IMR-90 (cell line): Measurements from ENCODE around the gene TMEM263. TPM values are rescaled to one million over a fixed set of nuclear protein-coding genes. Genes with fewer than 3 reads are reported as not detected.

Experiments used
- ATAC-seq: fragments of 200-7000 bp; cut with Tn5 transposase; 2 replicates; pipeline ENCODE4 v1.9.1; 2020; ENCODE audit warnings: low read depth, mild to moderate bottlenecking, moderate library complexity
- BruUV-seq: library from RNA; stranded (reverse); fragments of 400-500 nt; replicated peaks from 2 replicates; lab custom pipeline; 2021; lab: Mats Ljungman, UMichigan
- CTCF ChIA-PET: fragments of 300-600 bp; formaldehyde crosslinking; extraction: SDS; loops from one replicate; lab custom pipeline; 2021; ENCODE audit warnings: antibody characterized with exemption; lab: Yijun Ruan, JAX
- POLR2A ChIA-PET: fragments of 300-600 bp; sonication (Branson Sonifier 250); formaldehyde crosslinking; loops from one replicate; lab custom pipeline; 2022; ENCODE audit warnings: antibody characterized with exemption; ENCODE audit not compliant: unreplicated experiment; lab: Charles Lee
- DNase-seq: peaks from one replicate; pipeline ENCODE4 v3.0.0; 2013
- H2AFZ ChIP-seq: replicated peaks from 2 replicates; pipeline ENCODE3; 2013; ENCODE audit warnings: low read length, mild to moderate bottlenecking; ENCODE audit not compliant: poor library complexity
- H2AK5ac ChIP-seq: 2 replicates; pipeline ENCODE4 v1.6.1; 2013; ENCODE audit warnings: low read depth, low read length, inconsistent platforms
- H2AK9ac ChIP-seq: replicated peaks from 2 replicates; pipeline ENCODE3; 2013; ENCODE audit warnings: mild to moderate bottlenecking, low read depth, low read length, moderate library complexity; ENCODE audit not compliant: poor library complexity
- H2BK120ac ChIP-seq: 2 replicates; pipeline ENCODE4 v1.6.1; 2013; ENCODE audit warnings: low read depth, low read length, inconsistent platforms
- H2BK15ac ChIP-seq: 3 replicates; pipeline ENCODE4 v1.6.1; 2013; ENCODE audit warnings: low read depth, low read length, inconsistent platforms
- H2BK20ac ChIP-seq: 2 replicates; pipeline ENCODE4 v1.6.1; 2013; ENCODE audit warnings: low read depth, mild to moderate bottlenecking, inconsistent platforms, low read length, moderate library complexity
- H2BK5ac ChIP-seq: 2 replicates; pipeline ENCODE4 v1.6.1; 2013; ENCODE audit warnings: mild to moderate bottlenecking, low read depth, low read length, inconsistent platforms; ENCODE audit not compliant: poor library complexity, severe bottlenecking
- H3K14ac ChIP-seq: replicated peaks from 2 replicates; pipeline ENCODE4 v1.6.1; 2013; ENCODE audit warnings: low read depth, low read length, inconsistent platforms
- H3K18ac ChIP-seq: 2 replicates; pipeline ENCODE4 v1.6.1; 2013; ENCODE audit warnings: low read depth, low read length, control low read depth
- H3K23ac ChIP-seq: 2 replicates; pipeline ENCODE4 v1.6.1; 2013; ENCODE audit warnings: low read depth, low read length, inconsistent platforms
- H3K27ac ChIP-seq: 2 replicates; pipeline ENCODE4 v1.5.1; 2013; ENCODE audit warnings: mild to moderate bottlenecking, control low read depth, low read length; ENCODE audit not compliant: insufficient read depth
- H3K27me3 ChIP-seq: 2 replicates; pipeline ENCODE4 v1.6.1; 2013; ENCODE audit warnings: low read length; ENCODE audit not compliant: control insufficient read depth, insufficient read depth
- H3K36me3 ChIP-seq: 2 replicates; pipeline ENCODE4 v1.6.1; 2013; ENCODE audit warnings: low read length, mixed read lengths; ENCODE audit not compliant: control insufficient read depth, insufficient read depth
- H3K4ac ChIP-seq: 2 replicates; pipeline ENCODE4 v1.6.1; 2013; ENCODE audit warnings: low read depth, low read length, inconsistent platforms
- H3K4me1 ChIP-seq: 2 replicates; pipeline ENCODE4 v1.6.1; 2013; ENCODE audit warnings: low read length, mixed read lengths; ENCODE audit not compliant: control insufficient read depth, insufficient read depth
- H3K4me2 ChIP-seq: 2 replicates; pipeline ENCODE4 v1.6.1; 2013; ENCODE audit warnings: low read depth, mild to moderate bottlenecking, control low read depth, low read length, moderate library complexity
- H3K4me3 ChIP-seq: 2 replicates; pipeline ENCODE4 v1.5.1; 2013; ENCODE audit warnings: low read depth, mild to moderate bottlenecking, control low read depth, low read length, moderate library complexity; ENCODE audit not compliant: insufficient read depth
- H3K56ac ChIP-seq: 2 replicates; pipeline ENCODE4 v1.6.1; 2013; ENCODE audit warnings: low read length, inconsistent platforms; ENCODE audit not compliant: insufficient read depth; ENCODE audit errors: extremely low read depth
- H3K79me1 ChIP-seq, 2 experiments: 2 replicates each; pipeline ENCODE4 v1.6.1; 2013; ENCODE audit warnings: low read length in 2 of 2, inconsistent platforms in 1 of 2, low read depth in 1 of 2
- H3K9ac ChIP-seq: 2 replicates; pipeline ENCODE4 v1.6.1; 2013; ENCODE audit warnings: low read depth, low read length, control low read depth
- H3K9me1 ChIP-seq: 2 replicates; pipeline ENCODE4 v1.6.1; 2013; ENCODE audit warnings: low read length, inconsistent platforms; ENCODE audit not compliant: insufficient read depth
- H3K9me3 ChIP-seq: 2 replicates; pipeline ENCODE4 v1.6.1; 2013; ENCODE audit warnings: low read length; ENCODE audit not compliant: control insufficient read depth, insufficient read depth
- H4K20me1 ChIP-seq: 2 replicates; pipeline ENCODE4 v1.6.1; 2013; ENCODE audit warnings: low read length, inconsistent platforms; ENCODE audit not compliant: insufficient read depth
- H4K5ac ChIP-seq: 2 replicates; pipeline ENCODE4 v1.6.1; 2013; ENCODE audit warnings: mild to moderate bottlenecking, low read depth, low read length, control low read depth
- H4K8ac ChIP-seq, 2 experiments: 2 replicates each; pipeline ENCODE4 v1.6.1; 2013; ENCODE audit warnings: low read depth in 2 of 2, low read length in 2 of 2, control low read depth in 1 of 2, inconsistent platforms in 1 of 2
- H4K91ac ChIP-seq: 2 replicates; pipeline ENCODE4 v1.6.1; 2013; ENCODE audit warnings: low read depth, low read length, inconsistent platforms; ENCODE audit not compliant: insufficient read depth
- BHLHE40 ChIP-seq: fragments of 150-350 bp; IDR thresholded peaks from 2 replicates; pipeline ENCODE4 v1.6.1; 2016; ENCODE audit warnings: mild to moderate bottlenecking, low read depth, low read length
- CEBPB ChIP-seq: IDR thresholded peaks from 2 replicates; pipeline ENCODE4 v1.6.1; 2012; ENCODE audit warnings: low read depth, low read length, improper control_type of control experiment
- FOS ChIP-seq: fragments of 150-350 bp; IDR thresholded peaks from 2 replicates; pipeline ENCODE4 v1.6.1; 2016; ENCODE audit warnings: low read depth, low read length
- MAFK ChIP-seq: IDR thresholded peaks from 2 replicates; pipeline ENCODE4 v1.6.1; 2012; ENCODE audit warnings: low read depth, low read length, improper control_type of control experiment
- POLR2A ChIP-seq: IDR thresholded peaks from 2 replicates; pipeline ENCODE4 v1.6.1; 2012; ENCODE audit warnings: mild to moderate bottlenecking, low read depth, low read length
- RFX5 ChIP-seq: IDR thresholded peaks from 2 replicates; pipeline ENCODE4 v1.8.0; 2012; ENCODE audit warnings: low read depth, mild to moderate bottlenecking, low read length, moderate library complexity
- WGBS, 2 experiments: methylation state at CpG; one replicate each; pipeline versions ENCODE4 v1.1.5 to v1.1.7; 2013; ENCODE audit warnings: missing lambda C conversion rate in 2 of 2; ENCODE audit not compliant: insufficient read length in 1 of 2; ENCODE audit errors: extremely low coverage in 2 of 2; 5-methylcytosine and 5-hydroxymethylcytosine counted together
- dilution Hi-C: fragments of 300-500 bp; cut with HindIII; formaldehyde crosslinking; loops from one replicate; pipeline ENCODE4 v1.14.3; 2018; ENCODE audit warnings: low sequenced_read_pairs; ENCODE audit not compliant: unreplicated experiment
- in situ Hi-C: fragments of 300-500 bp; cut with MboI; formaldehyde crosslinking; loops from 3 replicates; pipeline ENCODE4 v1.14.3; 2019; ENCODE audit warnings: low sequenced_read_pairs, inconsistent platforms, mixed read lengths
- intact Hi-C: fragments of 100-400 bp; cut with micrococcal nuclease; formaldehyde crosslinking; loops from 2 replicates; pipeline ENCODE4 v1.10.0; 2022
- polyA plus RNA-seq, 3 experiments: library from polyadenylated mRNA; depleted of rRNA; stranded (reverse); fragments of >200 nt; gene quantifications; 2 replicates each; pipeline ENCODE4 v1.2.3, GENCODE V29; 2012; ENCODE audit warnings: low replicate concordance in 1 of 3
- total RNA-seq: library from RNA; depleted of rRNA; stranded (reverse); fragments of >200 nt; gene quantifications from 2 replicates; pipeline ENCODE4 v1.2.3, GENCODE V29; 2012
- TF ChIP-seq, protein P1 (sequence below): fragments of 150-350 bp; IDR thresholded peaks from 2 replicates; pipeline ENCODE4 v1.6.1; 2016; ENCODE audit warnings: low read depth, mild to moderate bottlenecking, low read length, moderate library complexity, borderline replicate concordance
- TF ChIP-seq, protein P2 (sequence below): conservative IDR thresholded peaks from 2 replicates; pipeline ENCODE4 v1.5.1; 2012; ENCODE audit warnings: mild to moderate bottlenecking, low read depth, low read length, improper control_type of control experiment

Gene TMEM263
- total and polyA plus RNA-seq, 2 of the 4 experiments (the other 2 are of a cell fraction) = 47.9 to 99.7 TPM

DNA sequence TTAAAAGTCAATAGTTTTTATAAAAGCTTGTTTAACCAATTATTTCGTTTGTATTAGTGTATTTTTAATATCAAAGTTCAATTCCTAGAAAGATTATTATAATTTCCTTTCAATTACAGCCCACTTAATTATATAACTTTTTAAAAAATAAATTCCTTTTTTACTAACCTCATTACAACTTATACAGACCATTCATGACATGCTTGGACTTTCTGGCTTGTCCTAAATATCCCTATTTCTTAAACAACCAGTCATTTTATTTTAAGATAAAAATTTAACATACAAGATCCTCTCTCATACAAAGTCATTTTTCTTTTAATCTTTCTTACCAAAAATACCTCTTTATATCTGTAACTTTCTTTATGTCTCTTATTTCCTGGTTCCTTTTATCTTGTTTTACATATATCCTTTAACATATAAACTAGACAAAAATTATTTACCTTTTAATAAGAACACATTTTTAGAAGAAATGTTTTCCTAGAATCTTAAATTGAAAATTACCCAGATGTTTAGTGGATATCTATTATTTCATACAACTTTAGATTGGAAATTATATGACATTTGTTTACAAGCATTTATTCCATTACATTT is 10.4 kb upstream of the TMEM263 start:
- Histone ChIP-seq H3K23ac (no peak overlapping the region), H3K27ac (no peak overlapping the region), H4K91ac (no peak overlapping the region), H3K9ac (no peak overlapping the region), H4K5ac (no peak overlapping the region), H3K36me3 (no peaks in the 10 kb centered on the region), H2AK5ac (no peak overlapping the region), H4K8ac (no peak overlapping the region), H2BK20ac (no peak overlapping the region), H3K9me3 (no peaks in the 10 kb centered on the region; the same call in 1 of the 2 replicates), H4K20me1 (no peaks in the 10 kb centered on the region), H2BK5ac (no peak overlapping the region), H2BK120ac (no peak overlapping the region), H2BK15ac (no peak overlapping the region), H3K14ac (no peak overlapping the region), H3K56ac (no peak overlapping the region), H3K4me2 (no peak overlapping the region), H3K27me3 (no peaks in the 10 kb centered on the region), H3K4me1 (no peaks in the 10 kb centered on the region), H2AK9ac (no peak overlapping the region), H3K9me1 (no peaks in the 10 kb centered on the region), H3K4ac (no peak overlapping the region), H2AFZ (no peak overlapping the region), H3K18ac (no peak overlapping the region), H3K79me1 (no peaks in the 10 kb centered on the region), H3K4me3 (no peak overlapping the region)
- ATAC-seq (no peak), DNase-seq (no peak)
- WGBS, 2 experiments = no CpG with 5 or more reads among the region's 1 CpG
- in situ Hi-C loops = no loop called here
- dilution Hi-C loops = no loop called here
- CTCF ChIA-PET = interaction anchor here (0.6 kb wide), 1 partner anchor 51 kb away, joined by 3 read pairs; no protein-coding TSS in a partner anchor
- intact Hi-C loops = no loop called here
- BruUV-seq = no TSS peak
- no peak for TF ChIP-seq BHLHE40
- TF ChIP-seq, protein P1, sequence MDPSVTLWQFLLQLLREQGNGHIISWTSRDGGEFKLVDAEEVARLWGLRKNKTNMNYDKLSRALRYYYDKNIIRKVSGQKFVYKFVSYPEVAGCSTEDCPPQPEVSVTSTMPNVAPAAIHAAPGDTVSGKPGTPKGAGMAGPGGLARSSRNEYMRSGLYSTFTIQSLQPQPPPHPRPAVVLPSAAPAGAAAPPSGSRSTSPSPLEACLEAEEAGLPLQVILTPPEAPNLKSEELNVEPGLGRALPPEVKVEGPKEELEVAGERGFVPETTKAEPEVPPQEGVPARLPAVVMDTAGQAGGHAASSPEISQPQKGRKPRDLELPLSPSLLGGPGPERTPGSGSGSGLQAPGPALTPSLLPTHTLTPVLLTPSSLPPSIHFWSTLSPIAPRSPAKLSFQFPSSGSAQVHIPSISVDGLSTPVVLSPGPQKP = no peak
- TF ChIP-seq, protein P2, sequence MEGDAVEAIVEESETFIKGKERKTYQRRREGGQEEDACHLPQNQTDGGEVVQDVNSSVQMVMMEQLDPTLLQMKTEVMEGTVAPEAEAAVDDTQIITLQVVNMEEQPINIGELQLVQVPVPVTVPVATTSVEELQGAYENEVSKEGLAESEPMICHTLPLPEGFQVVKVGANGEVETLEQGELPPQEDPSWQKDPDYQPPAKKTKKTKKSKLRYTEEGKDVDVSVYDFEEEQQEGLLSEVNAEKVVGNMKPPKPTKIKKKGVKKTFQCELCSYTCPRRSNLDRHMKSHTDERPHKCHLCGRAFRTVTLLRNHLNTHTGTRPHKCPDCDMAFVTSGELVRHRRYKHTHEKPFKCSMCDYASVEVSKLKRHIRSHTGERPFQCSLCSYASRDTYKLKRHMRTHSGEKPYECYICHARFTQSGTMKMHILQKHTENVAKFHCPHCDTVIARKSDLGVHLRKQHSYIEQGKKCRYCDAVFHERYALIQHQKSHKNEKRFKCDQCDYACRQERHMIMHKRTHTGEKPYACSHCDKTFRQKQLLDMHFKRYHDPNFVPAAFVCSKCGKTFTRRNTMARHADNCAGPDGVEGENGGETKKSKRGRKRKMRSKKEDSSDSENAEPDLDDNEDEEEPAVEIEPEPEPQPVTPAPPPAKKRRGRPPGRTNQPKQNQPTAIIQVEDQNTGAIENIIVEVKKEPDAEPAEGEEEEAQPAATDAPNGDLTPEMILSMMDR = no peak
- TF ChIP-seq MAFK = no peak
- TF ChIP-seq POLR2A = no peak
- TF ChIP-seq CEBPB = no peak
- no peak for TF ChIP-seq FOS
- TF ChIP-seq RFX5 = no peak
- POLR2A ChIA-PET = no interaction called here
